ENCODE measurements around the gene DDX42.

The DDX42 gene

GRCh38 chr17:63741408-63742173, 32.4 kb upstream of the DDX42 start, which contains the start of gene STRADA:
TSS of gene STRADA (minus strand) at chr17:63741799. CDS start at chr17:63728369, 13,430 bp downstream.
- TF ChIP-seq CTCF (IDR thresholded peaks at IDR 0.05) = no peak
- Histone ChIP-seq H3K27ac (peak within 1 kb of the TSS; percentile 90), H3K4me1 (peaks cover 0 to 18% (median 8%) of the 10 kb centered on the region in 4 donors), H3K9me3 (no peaks in the 10 kb centered on the region), H3K36me3 (peaks cover 10 to 20% (median 12%) of the 10 kb centered on the region in 3 donors), H3K27me3 (no peaks in the 10 kb centered on the region), H3K4me3 (peak within 1 kb of the TSS; percentile 73 to 88)
- DNase-seq = peak; percentile 98 to 99
- intact Hi-C loops (cut with DNase I; ENCODE audit: low total_unique reads) = no loop called here

- no peaks in the 10 kb centered on the region for H3K9me3 ChIP-seq
- intact Hi-C loops (cut with DNase I; ENCODE audit: low total_unique reads) = no loop called here
- no peak overlapping the region for H3K4me3 ChIP-seq
- H3K27me3 ChIP-seq = no peaks in the 10 kb centered on the region
- TF ChIP-seq CTCF (IDR thresholded peaks at IDR 0.05) = no peak
- H3K27ac ChIP-seq = no peak overlapping the region
- no peaks in the 10 kb centered on the region for H3K4me1 ChIP-seq
- no peak for DNase-seq
- peaks cover 59 to 94% (median 65%) of the 10 kb centered on the region in 3 donors for H3K36me3 ChIP-seq
Measured at GRCh38 chr17:63751806-63752205, 22.2 kb upstream of the DDX42 start.

DNA sequence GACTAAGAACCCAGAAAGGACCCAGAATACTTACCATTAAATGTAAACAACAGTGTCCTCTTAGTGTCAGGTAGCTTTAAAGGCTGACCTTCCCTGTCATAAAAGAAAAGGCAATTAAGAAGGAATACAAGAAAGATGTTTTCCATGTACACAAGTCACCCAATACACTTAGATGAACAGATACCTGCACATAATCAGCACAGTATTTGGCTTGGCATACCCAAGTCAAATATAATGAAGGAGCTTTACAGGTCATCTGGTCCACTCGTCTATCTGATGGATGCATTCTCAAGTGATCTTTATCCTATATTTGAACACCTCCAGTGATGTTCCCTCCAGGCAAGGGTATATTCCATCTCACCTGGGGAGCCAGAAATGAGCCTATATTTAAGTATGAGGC, 21.3 kb upstream of the DDX42 start:
- DNase-seq = no peak
- Histone ChIP-seq H3K9me3 (no peaks in the 10 kb centered on the region), H3K4me3 (no peak overlapping the region), H3K27me3 (no peaks in the 10 kb centered on the region), H3K27ac (no peak overlapping the region), H3K4me1 (no peaks in the 10 kb centered on the region), H3K36me3 (peaks cover 62 to 95% (median 64%) of the 10 kb centered on the region in 3 donors)
- intact Hi-C loops (cut with DNase I; ENCODE audit: low total_unique reads) = no loop called here
- no peak for TF ChIP-seq CTCF (IDR thresholded peaks at IDR 0.05)

DNA sequence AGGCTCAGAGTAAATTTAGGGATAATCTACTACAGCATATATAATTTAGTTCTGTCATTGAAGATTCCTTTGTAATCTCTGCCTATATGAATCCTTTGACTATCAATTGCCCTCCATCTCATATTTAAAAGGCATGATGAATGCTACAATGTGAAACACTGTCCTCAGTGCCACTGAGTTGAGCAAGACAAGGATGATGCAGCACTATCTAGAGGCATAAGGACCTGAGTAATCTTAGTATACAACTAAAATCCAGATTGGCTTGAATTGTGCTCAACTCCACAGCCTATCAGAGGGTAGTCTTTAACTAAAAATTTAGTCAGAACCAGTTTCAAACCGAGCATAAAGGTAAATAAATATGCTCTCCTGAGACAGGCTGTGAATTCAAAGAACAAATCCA, 20.8 kb upstream of the DDX42 start:
- intact Hi-C loops (cut with DNase I; ENCODE audit: low total_unique reads) = no loop called here
- Histone ChIP-seq H3K27me3 (no peaks in the 10 kb centered on the region), H3K27ac (no peak overlapping the region), H3K9me3 (no peaks in the 10 kb centered on the region), H3K4me1 (no peaks in the 10 kb centered on the region), H3K4me3 (no peak overlapping the region), H3K36me3 (peaks cover 59 to 95% (median 62%) of the 10 kb centered on the region in 3 donors)
- no peak for TF ChIP-seq CTCF (IDR thresholded peaks at IDR 0.05)
- no peak for DNase-seq

DNA sequence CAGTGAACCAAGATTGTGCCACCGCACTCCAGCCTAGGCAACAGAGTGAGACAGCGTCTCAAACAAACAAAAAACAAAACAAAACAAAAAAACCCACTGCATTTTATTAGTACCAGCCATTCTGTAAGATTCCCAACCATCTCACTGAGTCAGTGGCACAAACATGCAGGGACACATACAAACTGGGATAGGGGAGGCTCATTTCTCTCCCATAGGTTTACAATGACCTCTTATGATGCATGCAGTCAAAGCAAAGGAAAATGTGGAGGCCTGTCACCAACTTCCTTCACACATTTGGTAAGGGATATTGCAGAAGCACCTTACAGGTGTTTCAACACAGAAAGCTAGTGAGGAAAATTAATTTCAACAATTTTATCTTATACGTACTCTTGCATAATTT, 19.9 kb upstream of the DDX42 start:
- no peaks in the 10 kb centered on the region for H3K9me3 ChIP-seq
- no peaks in the 10 kb centered on the region for H3K27me3 ChIP-seq
- no peaks in the 10 kb centered on the region for H3K4me1 ChIP-seq
- TF ChIP-seq CTCF (IDR thresholded peaks at IDR 0.05) = no peak
- no peak overlapping the region for H3K4me3 ChIP-seq
- no peak overlapping the region for H3K27ac ChIP-seq
- H3K36me3 ChIP-seq = peaks cover 51 to 87% (median 62%) of the 10 kb centered on the region in 3 donors
- intact Hi-C loops (cut with DNase I; ENCODE audit: low total_unique reads) = no loop called here
- DNase-seq = no peak

All from tibial artery (tissue), 4 donors.